ENCODE measurements around the gene NCF2. TPM values are rescaled to one million over a fixed set of nuclear protein-coding genes. Genes with fewer than 3 reads are reported as not detected.

The NCF2 gene
- polyA plus RNA-seq, 3 donors from 2014 or later = 1.5 to 13.3 (median 3.7) TPM

GRCh38 chr1:183514235-183514634 lies 76.0 kb downstream of the NCF2 start:
- DNase-seq = no peak
- H3K36me3 Mint-ChIP-seq = peaks cover 0 to 14% (median 9%) of the 10 kb centered on the region in 3 donors
- H3K27me3 Mint-ChIP-seq (ENCODE audit: low read depth in 3 of 3) = no peaks in the 10 kb centered on the region
- peak overlapping the region in 1 of 6 donors; percentile 19 for H3K27ac Mint-ChIP-seq
- H3K4me1 Mint-ChIP-seq = peaks cover 9 to 30% of the 10 kb centered on the region in 2 donors
- H3K9me3 Mint-ChIP-seq = no peaks in the 10 kb centered on the region
- no peak overlapping the region for H3K4me3 Mint-ChIP-seq

- H3K36me3 Mint-ChIP-seq = peaks cover 0 to 12% (median 4%) of the 10 kb centered on the region in 3 donors
- H3K4me1 Mint-ChIP-seq = peaks cover 9 to 30% of the 10 kb centered on the region in 2 donors
- H3K27me3 Mint-ChIP-seq (ENCODE audit: low read depth in 3 of 3) = no peaks in the 10 kb centered on the region
- no peak for DNase-seq
- H3K4me3 Mint-ChIP-seq = no peak overlapping the region
- H3K27ac Mint-ChIP-seq = peak overlapping the region in 2 of 6 donors; percentile 2 to 32
- no peaks in the 10 kb centered on the region for H3K9me3 Mint-ChIP-seq
Observed at GRCh38 chr1:183512450-183512849, 77.8 kb downstream of the NCF2 start.

GRCh38 chr1:183508694-183509093 lies 81.6 kb downstream of the NCF2 start:
- no peak overlapping the region for H3K27ac Mint-ChIP-seq
- DNase-seq = no peak

GRCh38 chr1:183506561-183506960 lies 83.7 kb downstream of the NCF2 start:
- Mint-ChIP-seq H3K36me3 (no peaks in the 10 kb centered on the region), H3K9me3 (no peaks in the 10 kb centered on the region), H3K4me3 (no peak overlapping the region), H3K27me3 (ENCODE audit: low read depth in 3 of 3) (no peaks in the 10 kb centered on the region), H3K4me1 (peaks cover 12 to 29% of the 10 kb centered on the region in 2 donors), H3K27ac (no peak overlapping the region)
- DNase-seq = no peak

More at GRCh38 chr1:183508694-183509093, 81.6 kb downstream of the NCF2 start:
- peaks cover 6 to 18% of the 10 kb centered on the region in 2 donors for H3K4me1 Mint-ChIP-seq
- no peaks in the 10 kb centered on the region for H3K27me3 Mint-ChIP-seq (ENCODE audit: low read depth in 3 of 3)
- H3K9me3 Mint-ChIP-seq = no peaks in the 10 kb centered on the region
- no peak overlapping the region for H3K4me3 Mint-ChIP-seq
- no peaks in the 10 kb centered on the region for H3K36me3 Mint-ChIP-seq

Other genes starting within 250 kb of the NCF2 start
- gene NMNAT2, start 172.1 kb downstream of the NCF2 start, polyA plus RNA-seq = not detected
- 10 to 100 TPM in 2 of 3 donors, 1 to 10 TPM in 1; 6.4 to 38.5 (median 11.2) TPM for gene SMG7, start 118.0 kb downstream of the NCF2 start, polyA plus RNA-seq
- 100 to 1,000 TPM; 638 to 995 (median 763) TPM for gene ARPC5, start 45.3 kb upstream of the NCF2 start, polyA plus RNA-seq
- gene APOBEC4, start 62.9 kb upstream of the NCF2 start, polyA plus RNA-seq = not detected
- under 1 TPM in 2 of 3 donors, not detected in 1; 0.09 to 0.20 TPM for gene RGL1, start 214.7 kb upstream of the NCF2 start, polyA plus RNA-seq

Data from immature natural killer cell (primary cell).